SK-N-SH (cell line): ENCODE measurements around the gene TRPV5. TPM values are rescaled to one million over a fixed set of nuclear protein-coding genes. Genes with fewer than 3 reads are reported as not detected.

ENCODE experiments used
- CTCF ChIA-PET: fragments of 300-600, 350-600 bp; formaldehyde crosslinking; extraction: SDS; loops from one replicate; lab custom pipeline; 2021; lab: Yijun Ruan, JAX
- POLR2A ChIA-PET: fragments of 350-600 bp; sonication (Branson Sonifier 250); formaldehyde crosslinking; extraction: SDS; loops from one replicate; lab custom pipeline; 2020; ENCODE audit warnings: antibody characterized with exemption, inconsistent platforms; lab: Yijun Ruan, JAX
- DNase-seq: peaks from one replicate; pipeline ENCODE4 v3.0.0; 2012
- H2AFZ ChIP-seq: fragments of 200-600 bp; sonication (generic); 2 replicates; pipeline ENCODE4 v1.8.1; 2016; ENCODE audit warnings: antibody characterized with exemption, mild to moderate bottlenecking, low read depth
- H3F3A ChIP-seq: fragments of 200-600 bp; sonication (generic); replicated peaks from 2 replicates; pipeline ENCODE3; 2016; ENCODE audit warnings: antibody characterized with exemption, mild to moderate bottlenecking; ENCODE audit not compliant: insufficient read depth
- H3K27ac ChIP-seq, 2 experiments: fragments of 200-500 bp in 1 of 2; fragments of 200-600 bp in 1 of 2; sonication (Bioruptor generic) in 1 of 2; sonication (generic), shearing (Covaris generic) in 1 of 2; 2 replicates each; pipeline versions ENCODE4 v1.5.1 to v1.6.1; 2014 to 2016; ENCODE audit warnings: low read depth in 2 of 2, inconsistent platforms in 1 of 2, low read length in 1 of 2, mild to moderate bottlenecking in 1 of 2, mixed read lengths in 1 of 2
- H3K27me3 ChIP-seq: fragments of 200-600 bp; sonication (generic), shearing (Covaris generic); 2 replicates; pipeline ENCODE4 v1.6.1; 2016; ENCODE audit warnings: mixed run types; ENCODE audit not compliant: insufficient read depth
- H3K36me3 ChIP-seq, 2 experiments: fragments of 200-500 bp in 1 of 2; fragments of 200-600 bp in 1 of 2; sonication (Bioruptor generic) in 1 of 2; sonication (generic) in 1 of 2; replicated peaks in 1 of 2; 2 replicates each; pipeline versions ENCODE3 to v1.5.1; 2014 to 2016; ENCODE audit warnings: low read length in 1 of 2, mild to moderate bottlenecking in 1 of 2; ENCODE audit not compliant: insufficient read depth in 2 of 2, control insufficient read depth in 1 of 2
- H3K4me1 ChIP-seq, 2 experiments: fragments of 200-500 bp in 1 of 2; fragments of 200-600 bp in 1 of 2; sonication (Bioruptor generic) in 1 of 2; sonication (generic), shearing (Covaris generic) in 1 of 2; 2 replicates each; pipeline versions ENCODE4 v1.5.1 to v1.6.1; 2014 to 2016; ENCODE audit warnings: low read depth in 1 of 2, low read length in 1 of 2, mixed run types in 1 of 2; ENCODE audit not compliant: insufficient read depth in 2 of 2, control insufficient read depth in 1 of 2
- H3K4me2 ChIP-seq: fragments of 200-600 bp; sonication (generic), shearing (Covaris generic); 2 replicates; pipeline ENCODE4 v1.6.1; 2017; ENCODE audit warnings: mixed run types
- H3K4me3 ChIP-seq, 2 experiments: fragments of 200-500 bp in 1 of 2; fragments of 200-600 bp in 1 of 2; sonication (Bioruptor generic) in 1 of 2; sonication (generic), shearing (Covaris generic) in 1 of 2; 2 replicates each; pipeline versions ENCODE4 v1.5.1 to v1.8.1; 2014 to 2016; ENCODE audit warnings: low read depth in 2 of 2, inconsistent platforms in 1 of 2, low read length in 1 of 2, mild to moderate bottlenecking in 1 of 2, mixed read lengths in 1 of 2, moderate library complexity in 1 of 2
- H3K79me2 ChIP-seq: fragments of 200-600 bp; sonication (generic); 2 replicates; pipeline ENCODE4 v1.8.1; 2017; ENCODE audit warnings: mild to moderate bottlenecking; ENCODE audit not compliant: insufficient read depth
- H3K9ac ChIP-seq: fragments of 200-600 bp; sonication (generic); 2 replicates; pipeline ENCODE4 v1.6.1; 2017; ENCODE audit warnings: mixed run types
- H3K9me2 ChIP-seq: fragments of 200-600 bp; sonication (generic); 2 replicates; pipeline ENCODE4 v1.6.1; 2017; ENCODE audit warnings: mixed run types
- H3K9me3 ChIP-seq: fragments of 200-600 bp; sonication (generic); 2 replicates; pipeline ENCODE4 v1.6.1; 2017; ENCODE audit warnings: mixed run types, mild to moderate bottlenecking, moderate library complexity
- H4K20me1 ChIP-seq: fragments of 200-600 bp; sonication (generic); 2 replicates; pipeline ENCODE4 v1.6.1; 2017; ENCODE audit warnings: mild to moderate bottlenecking, mixed run types; ENCODE audit not compliant: insufficient read depth
- ELF1 ChIP-seq: IDR thresholded peaks from 2 replicates; pipeline ENCODE4 v1.4.0; 2012
- EZH2phosphoT487 ChIP-seq: fragments of 200-600 bp; sonication (generic); IDR thresholded peaks from 2 replicates; pipeline ENCODE4 v1.6.1; 2017; ENCODE audit warnings: low read depth, mixed run types, mild to moderate bottlenecking, antibody characterized with exemption, moderate library complexity, borderline replicate concordance
- FOXM1 ChIP-seq: IDR thresholded peaks from 2 replicates; pipeline ENCODE4 v1.4.0; 2012; ENCODE audit warnings: low read depth, mild to moderate bottlenecking
- GABPA ChIP-seq: IDR thresholded peaks from 2 replicates; pipeline ENCODE4 v1.4.0; 2012; ENCODE audit warnings: low read depth, mild to moderate bottlenecking
- MXI1 ChIP-seq: IDR thresholded peaks from 2 replicates; pipeline ENCODE4 v1.6.1; 2012; ENCODE audit warnings: mild to moderate bottlenecking, low read depth, low read length, improper control_type of control experiment
- NFIC ChIP-seq: IDR thresholded peaks from 2 replicates; pipeline ENCODE4 v1.4.0; 2012; ENCODE audit warnings: borderline replicate concordance
- NRF1 ChIP-seq: IDR thresholded peaks from 2 replicates; pipeline ENCODE4 v1.6.1; 2012; ENCODE audit warnings: low read depth, mild to moderate bottlenecking, low read length
- RAD21 ChIP-seq: IDR thresholded peaks from 2 replicates; pipeline ENCODE4 v1.6.1; 2012; ENCODE audit warnings: mild to moderate bottlenecking, low read length
- RCOR1 ChIP-seq: fragments of 150-350 bp; IDR thresholded peaks from 2 replicates; pipeline ENCODE4 v1.6.1; 2017; ENCODE audit warnings: antibody characterized with exemption, low read length
- RFX5 ChIP-seq: IDR thresholded peaks from 2 replicates; pipeline ENCODE4 v1.6.1; 2012; ENCODE audit warnings: mild to moderate bottlenecking, improper control_type of control experiment, low read length
- RXRA ChIP-seq: IDR thresholded peaks from 2 replicates; pipeline ENCODE4 v1.4.0; 2012; ENCODE audit warnings: low read depth, mild to moderate bottlenecking, borderline replicate concordance
- SMC3 ChIP-seq: IDR thresholded peaks from 2 replicates; pipeline ENCODE4 v1.6.1; 2012; ENCODE audit warnings: low read depth, low read length, improper control_type of control experiment
- TCF12 ChIP-seq: IDR thresholded peaks from 2 replicates; pipeline ENCODE4 v1.4.0; 2012
- YY1 ChIP-seq: IDR thresholded peaks from 2 replicates; pipeline ENCODE4 v1.4.0; 2012; ENCODE audit warnings: low read depth, mild to moderate bottlenecking
- WGBS: methylation state at CpG from one replicate; pipeline ENCODE4 v1.1.6; 2017; ENCODE audit warnings: low lambda C conversion rate; 5-methylcytosine and 5-hydroxymethylcytosine counted together
- polyA plus RNA-seq, 3 experiments: library from polyadenylated mRNA; depleted of rRNA; stranded (reverse); fragments of >200 nt; gene quantifications; 2 replicates each; pipeline ENCODE4 v1.2.3, GENCODE V29; 2012
- TF ChIP-seq, protein P1 (sequence below): IDR thresholded peaks from 2 replicates; pipeline ENCODE4 v1.4.0; 2012; ENCODE audit warnings: low read depth, borderline replicate concordance
- TF ChIP-seq, protein P2 (sequence below): IDR thresholded peaks from 2 replicates; pipeline ENCODE4 v1.4.0; 2012; ENCODE audit warnings: low read depth
- TF ChIP-seq, protein P3 (sequence below): IDR thresholded peaks from 2 replicates; pipeline ENCODE4; 2012
- TF ChIP-seq, protein P4 (sequence below): IDR thresholded peaks from 2 replicates; pipeline ENCODE4 v1.4.0; 2012; ENCODE audit warnings: low read depth, borderline replicate concordance
- TF ChIP-seq, protein P5 (sequence below): IDR thresholded peaks from 2 replicates; pipeline ENCODE4 v1.6.1; 2012; ENCODE audit warnings: mild to moderate bottlenecking, low read depth, low read length, moderate library complexity

The TRPV5 gene
- polyA plus RNA-seq, 1 of the 3 experiments (the other 2 are of a cell fraction) = not detected

DNA sequence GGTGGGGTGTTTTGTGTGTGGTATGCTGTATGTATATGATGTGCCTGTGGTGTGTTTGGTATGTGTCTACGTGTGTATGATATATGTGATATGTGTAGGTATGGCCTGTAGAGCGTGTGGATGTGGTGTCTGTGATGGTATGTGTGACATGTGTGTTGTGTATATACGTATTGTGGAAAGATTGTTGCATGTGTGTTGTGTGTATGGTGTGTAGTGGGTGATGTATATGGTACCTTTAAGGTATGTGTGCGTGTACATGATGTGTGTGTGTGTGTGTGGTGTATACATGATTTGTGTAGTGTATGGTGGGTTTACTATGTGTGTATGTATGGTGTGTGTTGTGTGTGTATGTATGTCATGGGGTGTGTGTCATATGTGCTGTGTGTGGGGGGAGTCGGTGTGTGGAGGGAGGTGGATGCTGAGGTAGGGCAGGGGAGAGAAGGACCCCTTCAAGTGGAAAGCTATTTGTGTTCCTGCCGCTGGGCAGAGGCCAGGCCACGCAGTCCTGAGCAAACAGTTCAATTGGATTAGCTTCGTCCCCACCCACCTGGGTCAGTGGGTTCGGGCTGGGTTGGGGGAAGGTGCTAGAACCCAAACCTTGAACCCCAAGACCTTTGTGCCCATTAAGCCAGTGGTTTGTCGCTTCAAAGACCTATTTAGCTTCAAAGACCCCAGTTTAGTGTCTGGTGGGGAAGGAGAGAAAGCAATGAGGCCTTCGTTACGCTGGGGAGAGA, 46.1 kb downstream of the TRPV5 start:
- DNase-seq = no peak
- Histone ChIP-seq H3F3A (no peaks in the 10 kb centered on the region), H3K9me2 (no peaks in the 10 kb centered on the region), H3K36me3 (no peaks in the 10 kb centered on the region), H2AFZ (no peak overlapping the region), H3K4me3 (no peak overlapping the region), H3K27ac (no peak overlapping the region), H3K4me1 (no peaks in the 10 kb centered on the region), H3K9me3 (no peaks in the 10 kb centered on the region), H3K27me3 (peaks cover 25% of the 10 kb centered on the region), H3K79me2 (no peaks in the 10 kb centered on the region), H4K20me1 (no peaks in the 10 kb centered on the region), H3K4me2 (no peak overlapping the region), H3K9ac (no peak overlapping the region)
- 26% methylated on average over 12 of the region's 12 CpGs for WGBS
- POLR2A ChIA-PET = no interaction called here
- TF ChIP-seq, protein P1, sequence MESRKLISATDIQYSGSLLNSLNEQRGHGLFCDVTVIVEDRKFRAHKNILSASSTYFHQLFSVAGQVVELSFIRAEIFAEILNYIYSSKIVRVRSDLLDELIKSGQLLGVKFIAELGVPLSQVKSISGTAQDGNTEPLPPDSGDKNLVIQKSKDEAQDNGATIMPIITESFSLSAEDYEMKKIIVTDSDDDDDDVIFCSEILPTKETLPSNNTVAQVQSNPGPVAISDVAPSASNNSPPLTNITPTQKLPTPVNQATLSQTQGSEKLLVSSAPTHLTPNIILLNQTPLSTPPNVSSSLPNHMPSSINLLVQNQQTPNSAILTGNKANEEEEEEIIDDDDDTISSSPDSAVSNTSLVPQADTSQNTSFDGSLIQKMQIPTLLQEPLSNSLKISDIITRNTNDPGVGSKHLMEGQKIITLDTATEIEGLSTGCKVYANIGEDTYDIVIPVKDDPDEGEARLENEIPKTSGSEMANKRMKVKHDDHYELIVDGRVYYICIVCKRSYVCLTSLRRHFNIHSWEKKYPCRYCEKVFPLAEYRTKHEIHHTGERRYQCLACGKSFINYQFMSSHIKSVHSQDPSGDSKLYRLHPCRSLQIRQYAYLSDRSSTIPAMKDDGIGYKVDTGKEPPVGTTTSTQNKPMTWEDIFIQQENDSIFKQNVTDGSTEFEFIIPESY = no peak
- TF ChIP-seq SMC3 (no peak), RAD21 (no peak)
- CTCF ChIA-PET = interaction anchor here (1.3 to 2.2 kb wide), 4 partner anchors 14 to 328 kb away, joined by 3 to 10 read pairs (median 6); partner anchors contain the start of gene EPHB6

DNA sequence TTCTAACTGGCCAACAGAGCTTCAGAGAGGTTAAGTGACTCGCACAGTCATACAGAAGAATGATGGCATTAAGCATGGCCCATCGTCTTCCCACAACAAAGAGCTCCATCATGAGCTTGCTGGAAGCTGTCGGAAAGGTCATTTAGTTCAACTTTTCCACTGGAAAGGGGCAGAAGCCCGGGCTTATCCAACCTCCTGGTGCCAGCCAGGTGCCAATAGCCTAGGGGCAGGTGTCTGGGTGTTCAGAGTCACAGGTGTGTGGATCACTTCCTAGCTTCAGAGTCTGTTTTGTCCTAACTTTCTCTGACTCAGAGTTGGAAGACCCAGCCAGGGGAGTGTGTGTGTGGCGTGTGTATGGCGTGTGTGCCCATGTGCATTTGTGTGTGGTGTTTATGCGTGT, 46.7 kb downstream of the TRPV5 start:
- CTCF ChIA-PET = interaction anchor here (1.3 to 2.2 kb wide), 4 partner anchors 14 to 328 kb away, joined by 3 to 10 read pairs (median 6); partner anchors contain the start of gene EPHB6
- DNase-seq = no peak
- H3K27ac ChIP-seq = no peak overlapping the region
- POLR2A ChIA-PET = no interaction called here
- H3F3A ChIP-seq = no peaks in the 10 kb centered on the region
- H2AFZ ChIP-seq = no peak overlapping the region
- peaks cover 31% of the 10 kb centered on the region for H3K27me3 ChIP-seq
- no peaks in the 10 kb centered on the region for H3K9me3 ChIP-seq
- TF ChIP-seq RXRA = no peak
- no peak for TF ChIP-seq EZH2phosphoT487
- TF ChIP-seq RCOR1 = no peak
- TF ChIP-seq YY1 = no peak
- TF ChIP-seq, protein P2, sequence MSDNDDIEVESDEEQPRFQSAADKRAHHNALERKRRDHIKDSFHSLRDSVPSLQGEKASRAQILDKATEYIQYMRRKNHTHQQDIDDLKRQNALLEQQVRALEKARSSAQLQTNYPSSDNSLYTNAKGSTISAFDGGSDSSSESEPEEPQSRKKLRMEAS = no peak
- TF ChIP-seq, protein P3, sequence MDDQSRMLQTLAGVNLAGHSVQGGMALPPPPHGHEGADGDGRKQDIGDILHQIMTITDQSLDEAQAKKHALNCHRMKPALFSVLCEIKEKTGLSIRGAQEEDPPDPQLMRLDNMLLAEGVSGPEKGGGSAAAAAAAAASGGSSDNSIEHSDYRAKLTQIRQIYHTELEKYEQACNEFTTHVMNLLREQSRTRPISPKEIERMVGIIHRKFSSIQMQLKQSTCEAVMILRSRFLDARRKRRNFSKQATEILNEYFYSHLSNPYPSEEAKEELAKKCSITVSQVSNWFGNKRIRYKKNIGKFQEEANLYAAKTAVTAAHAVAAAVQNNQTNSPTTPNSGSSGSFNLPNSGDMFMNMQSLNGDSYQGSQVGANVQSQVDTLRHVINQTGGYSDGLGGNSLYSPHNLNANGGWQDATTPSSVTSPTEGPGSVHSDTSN = no peak
- no peak for TF ChIP-seq MXI1
- no peak for TF ChIP-seq SMC3
- no peak for TF ChIP-seq NRF1
- no peak for TF ChIP-seq GABPA
- TF ChIP-seq, protein P4, sequence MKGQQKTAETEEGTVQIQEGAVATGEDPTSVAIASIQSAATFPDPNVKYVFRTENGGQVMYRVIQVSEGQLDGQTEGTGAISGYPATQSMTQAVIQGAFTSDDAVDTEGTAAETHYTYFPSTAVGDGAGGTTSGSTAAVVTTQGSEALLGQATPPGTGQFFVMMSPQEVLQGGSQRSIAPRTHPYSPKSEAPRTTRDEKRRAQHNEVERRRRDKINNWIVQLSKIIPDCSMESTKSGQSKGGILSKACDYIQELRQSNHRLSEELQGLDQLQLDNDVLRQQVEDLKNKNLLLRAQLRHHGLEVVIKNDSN = no peak
- TF ChIP-seq FOXM1 = no peak
- no peak for TF ChIP-seq TCF12
- no peak for TF ChIP-seq RAD21
- TF ChIP-seq NFIC = no peak
- TF ChIP-seq, protein P5, sequence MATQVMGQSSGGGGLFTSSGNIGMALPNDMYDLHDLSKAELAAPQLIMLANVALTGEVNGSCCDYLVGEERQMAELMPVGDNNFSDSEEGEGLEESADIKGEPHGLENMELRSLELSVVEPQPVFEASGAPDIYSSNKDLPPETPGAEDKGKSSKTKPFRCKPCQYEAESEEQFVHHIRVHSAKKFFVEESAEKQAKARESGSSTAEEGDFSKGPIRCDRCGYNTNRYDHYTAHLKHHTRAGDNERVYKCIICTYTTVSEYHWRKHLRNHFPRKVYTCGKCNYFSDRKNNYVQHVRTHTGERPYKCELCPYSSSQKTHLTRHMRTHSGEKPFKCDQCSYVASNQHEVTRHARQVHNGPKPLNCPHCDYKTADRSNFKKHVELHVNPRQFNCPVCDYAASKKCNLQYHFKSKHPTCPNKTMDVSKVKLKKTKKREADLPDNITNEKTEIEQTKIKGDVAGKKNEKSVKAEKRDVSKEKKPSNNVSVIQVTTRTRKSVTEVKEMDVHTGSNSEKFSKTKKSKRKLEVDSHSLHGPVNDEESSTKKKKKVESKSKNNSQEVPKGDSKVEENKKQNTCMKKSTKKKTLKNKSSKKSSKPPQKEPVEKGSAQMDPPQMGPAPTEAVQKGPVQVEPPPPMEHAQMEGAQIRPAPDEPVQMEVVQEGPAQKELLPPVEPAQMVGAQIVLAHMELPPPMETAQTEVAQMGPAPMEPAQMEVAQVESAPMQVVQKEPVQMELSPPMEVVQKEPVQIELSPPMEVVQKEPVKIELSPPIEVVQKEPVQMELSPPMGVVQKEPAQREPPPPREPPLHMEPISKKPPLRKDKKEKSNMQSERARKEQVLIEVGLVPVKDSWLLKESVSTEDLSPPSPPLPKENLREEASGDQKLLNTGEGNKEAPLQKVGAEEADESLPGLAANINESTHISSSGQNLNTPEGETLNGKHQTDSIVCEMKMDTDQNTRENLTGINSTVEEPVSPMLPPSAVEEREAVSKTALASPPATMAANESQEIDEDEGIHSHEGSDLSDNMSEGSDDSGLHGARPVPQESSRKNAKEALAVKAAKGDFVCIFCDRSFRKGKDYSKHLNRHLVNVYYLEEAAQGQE = no peak
- no peak for TF ChIP-seq RFX5
- no peak for TF ChIP-seq ELF1
- H3K36me3 ChIP-seq = no peaks in the 10 kb centered on the region
- whole genome bisulfite sequencing = 40% methylated on average over 7 of the region's 7 CpGs
- H3K4me2 ChIP-seq = no peak overlapping the region
- no peaks in the 10 kb centered on the region for H4K20me1 ChIP-seq
- H3K4me1 ChIP-seq = no peaks in the 10 kb centered on the region
- H3K79me2 ChIP-seq = no peaks in the 10 kb centered on the region
- H3K9me2 ChIP-seq = no peaks in the 10 kb centered on the region
- H3K9ac ChIP-seq = no peak overlapping the region
- H3K4me3 ChIP-seq = no peak overlapping the region
